NCI-H1092 treated with DMSO at 0.1 percent for 48 hours (cell line): ENCODE data around the gene ZBTB44.
"Not testable (repeated sequence)": the region's sequence is repeated elsewhere in the genome, so short reads cannot be mapped to it uniquely, and the experiment has no call there.

Experiments used
- DNase-seq: peaks from one replicate; lab custom pipeline; 2025; lab: John Stamatoyannopoulos, UW

ZBTB44 gene

GRCh38 chr11:130246738-130247137 lies 68.0 kb downstream of the ZBTB44 start:
- no peak for DNase-seq

- DNase-seq = no peak
Observed at GRCh38 chr11:130246270-130246669, 68.4 kb downstream of the ZBTB44 start.

GRCh38 chr11:130245375-130245774 lies 69.3 kb downstream of the ZBTB44 start:
- DNase-seq = not testable (repeated sequence)

- no peak for DNase-seq
Observed at GRCh38 chr11:130244848-130245247, 69.9 kb downstream of the ZBTB44 start.

GRCh38 chr11:130243816-130244215 lies 70.9 kb downstream of the ZBTB44 start:
- no peak for DNase-seq

- no peak for DNase-seq
Observed at GRCh38 chr11:130241713-130242112, 73.0 kb downstream of the ZBTB44 start.

GRCh38 chr11:130237282-130238006 lies 77.3 kb downstream of the ZBTB44 start:
- no peak for DNase-seq

GRCh38 chr11:130234315-130234714 lies 80.4 kb downstream of the ZBTB44 start:
- DNase-seq = no peak

- DNase-seq = not testable (repeated sequence)
Observed at GRCh38 chr11:130233888-130234287, 80.8 kb downstream of the ZBTB44 start.

GRCh38 chr11:130233486-130233885 lies 81.2 kb downstream of the ZBTB44 start:
- not testable (repeated sequence) for DNase-seq

- DNase-seq = no peak
Observed at GRCh38 chr11:130227373-130227772, 87.3 kb downstream of the ZBTB44 start.

GRCh38 chr11:130223291-130223971 lies 91.3 kb downstream of the ZBTB44 start:
- no peak for DNase-seq

- no peak for DNase-seq
Observed at GRCh38 chr11:130220311-130221035, 94.2 kb downstream of the ZBTB44 start.

- no peak for DNase-seq
Observed at GRCh38 chr11:130219148-130219547, 95.6 kb downstream of the ZBTB44 start.

- DNase-seq = no peak
Observed at GRCh38 chr11:130218501-130219070, 96.1 kb downstream of the ZBTB44 start.

GRCh38 chr11:130217133-130218031 lies 97.3 kb downstream of the ZBTB44 start:
- no peak for DNase-seq

- no peak for DNase-seq
Observed at GRCh38 chr11:130216591-130217132, 98.1 kb downstream of the ZBTB44 start.

GRCh38 chr11:130216221-130216550 lies 98.5 kb downstream of the ZBTB44 start:
- no peak for DNase-seq

GRCh38 chr11:130215531-130216220 lies 99.0 kb downstream of the ZBTB44 start:
- DNase-seq = no peak

GRCh38 chr11:130214861-130215530 lies 99.7 kb downstream of the ZBTB44 start:
- DNase-seq = no peak
